GM12878 (cell line): ENCODE measurements around the gene MBNL1. TPM values are rescaled to one million over a fixed set of nuclear protein-coding genes. Genes with fewer than 3 reads are reported as not detected.

Source experiments
- ATAC-seq: fragments of 200-7000 bp; cut with Tn5 transposase; 3 replicates; pipeline ENCODE4 v1.9.1; 2020; ENCODE audit warnings: mild to moderate bottlenecking, moderate library complexity
- BruUV-seq: library from RNA; stranded (reverse); fragments of 400-500 nt; replicated peaks from 2 replicates; lab custom pipeline; 2021; lab: Mats Ljungman, UMichigan
- CTCF ChIA-PET: fragments of 300-600 bp; sonication (Branson Sonifier 250); formaldehyde crosslinking; extraction: SDS; loops from one replicate; lab custom pipeline; 2021; ENCODE audit warnings: inconsistent platforms; lab: Yijun Ruan, JAX
- POLR2A ChIA-PET: fragments of 350-600 bp; formaldehyde crosslinking; extraction: SDS; loops from one replicate; lab custom pipeline; 2021; ENCODE audit warnings: inconsistent platforms; lab: Charles Lee
- RAD21 ChIA-PET: fragments of 300-600 bp; sonication (Branson Sonifier 250); formaldehyde crosslinking; loops from one replicate; lab custom pipeline; 2023; ENCODE audit warnings: antibody characterized with exemption; ENCODE audit not compliant: unreplicated experiment; lab: Charles Lee
- SMC1A ChIA-PET: fragments of 300-600 bp; sonication (Branson Sonifier 250); formaldehyde crosslinking; loops from one replicate; lab custom pipeline; 2023; ENCODE audit not compliant: unreplicated experiment, uncharacterized antibody; lab: Charles Lee
- DNase-seq: peaks from one replicate; pipeline ENCODE4 v3.0.0-alpha.2; 2011; ENCODE audit warnings: low read depth, low spot score
- FAIRE-seq: peaks from 3 replicates; lab custom pipeline; 2011; peaks lifted over from hg19 to GRCh38; lab: Jason Lieb, UNC
- H2AFZ ChIP-seq: 2 replicates; pipeline ENCODE4 v1.6.0; 2011; ENCODE audit warnings: low read depth, low read length, control low read depth; ENCODE audit not compliant: control insufficient read depth
- H3K27ac ChIP-seq: 2 replicates; pipeline ENCODE4 v1.5.1; 2011; ENCODE audit warnings: control low read depth; ENCODE audit not compliant: control insufficient read depth, insufficient read depth
- H3K27me3 ChIP-seq, 2 experiments: replicated peaks in 1 of 2; 2 replicates each; pipeline versions ENCODE4 v1.6.0 to v1.6.1; 2011; ENCODE audit warnings: low read length in 1 of 2; ENCODE audit not compliant: control insufficient read depth in 2 of 2, insufficient read depth in 2 of 2
- H3K36me3 ChIP-seq, 2 experiments: 2 replicates each; pipeline ENCODE4 v1.5.1; 2011; ENCODE audit warnings: low read length in 1 of 2; ENCODE audit not compliant: control insufficient read depth in 2 of 2, insufficient read depth in 2 of 2
- H3K4me1 ChIP-seq: 2 replicates; pipeline ENCODE4 v1.6.1; 2011; ENCODE audit warnings: mild to moderate bottlenecking, low read length, moderate library complexity, mixed read lengths; ENCODE audit not compliant: control insufficient read depth, insufficient read depth
- H3K4me2 ChIP-seq: 2 replicates; pipeline ENCODE4 v1.6.0; 2011; ENCODE audit warnings: control low read depth; ENCODE audit not compliant: control insufficient read depth, insufficient read depth
- H3K4me3 ChIP-seq: fragments of 200-600 bp; sonication (generic); 2 replicates; pipeline ENCODE4 v1.5.1; 2016
- H3K79me2 ChIP-seq: 2 replicates; pipeline ENCODE4 v1.6.0; 2011; ENCODE audit warnings: low read length; ENCODE audit not compliant: control insufficient read depth, insufficient read depth
- H3K9ac ChIP-seq: 2 replicates; pipeline ENCODE4 v1.8.0; 2011; ENCODE audit warnings: low read length, control low read depth, mixed read lengths; ENCODE audit not compliant: control insufficient read depth, insufficient read depth
- H3K9me3 ChIP-seq: replicated peaks from 3 replicates; pipeline ENCODE4 v1.5.1; 2011; ENCODE audit warnings: mild to moderate bottlenecking, low read length; ENCODE audit not compliant: control insufficient read depth, insufficient read depth
- H4K20me1 ChIP-seq: 2 replicates; pipeline ENCODE4 v1.6.0; 2011; ENCODE audit not compliant: control insufficient read depth, insufficient read depth
- KDM1A ChIP-seq: fragments of 200-600 bp; sonication (generic); IDR thresholded peaks from 2 replicates; pipeline ENCODE4 v1.6.1; 2016; ENCODE audit warnings: borderline replicate concordance
- MXI1 ChIP-seq: fragments of 150-350 bp; IDR thresholded peaks from 2 replicates; pipeline ENCODE4 v1.6.1; 2011; ENCODE audit warnings: low read depth, mild to moderate bottlenecking, inconsistent platforms, low read length, improper control_type of control experiment
- POLR2AphosphoS2 ChIP-seq: IDR thresholded peaks from 2 replicates; pipeline ENCODE4 v1.6.1; 2011; ENCODE audit warnings: low read depth, mild to moderate bottlenecking, low read length, improper control_type of control experiment, moderate library complexity
- SPI1 ChIP-seq: IDR thresholded peaks from 2 replicates; pipeline ENCODE4 v1.6.1; 2011; ENCODE audit warnings: low read depth, mild to moderate bottlenecking, low read length, moderate library complexity, borderline replicate concordance; ENCODE audit not compliant: insufficient read depth
- STAT3 ChIP-seq: IDR thresholded peaks from 2 replicates; pipeline ENCODE4 v1.6.1; 2011; ENCODE audit warnings: low read depth, low read length, improper control_type of control experiment
- YY1 ChIP-seq: IDR thresholded peaks from 2 replicates; pipeline ENCODE4 v1.6.1; 2011; ENCODE audit warnings: low read depth, mild to moderate bottlenecking, low read length
- WGBS: methylation state at CpG from one replicate; pipeline ENCODE4 v1.1.6; 2016; ENCODE audit warnings: low lambda C conversion rate; ENCODE audit not compliant: insufficient replicate concordance, insufficient coverage; ENCODE audit errors: missing lambda C conversion rate; 5-methylcytosine and 5-hydroxymethylcytosine counted together
- in situ Hi-C: fragments of 300-500 bp; cut with MboI; formaldehyde crosslinking; loops from 9 replicates; pipeline ENCODE4 v1.14.3; 2018; ENCODE audit warnings: mixed read lengths
- intact Hi-C: fragments of 100-400 bp; cut with micrococcal nuclease; formaldehyde crosslinking; loops from one replicate; pipeline ENCODE4 v1.14.2; 2022; ENCODE audit not compliant: unreplicated experiment
- polyA plus RNA-seq, 11 experiments: library from polyadenylated mRNA; depleted of rRNA in 4 of 11; unstranded in 6 of 11; stranded (reverse) in 5 of 11; fragments of >200 nt; fragmentation: Nextera tagmentation in 4 of 11; fragmentation: Illumina TruSeq in 1 of 11; extraction: Ambion mirVana in 4 of 11; extraction: Trizol in 1 of 11; gene quantifications; 1 replicate in 1 of 11; 2 replicates in 10 of 11; pipeline versions ENCODE4 v1.2.1 to v1.2.3, GENCODE V29; 2011 to 2016; ENCODE audit warnings: inconsistent platforms in 2 of 11, missing spikeins in 2 of 11, low read depth in 1 of 11
- total RNA-seq, 4 experiments: library from RNA; depleted of rRNA in 3 of 4; stranded (reverse); fragments of >200 nt in 3 of 4; fragmentation: Illumina TruSeq in 1 of 4; extraction: Trizol in 1 of 4; gene quantifications; 2 replicates each; pipeline versions ENCODE4 v1.2.1 to v1.2.3, GENCODE V29; 2013 to 2021

Gene MBNL1
- total and polyA plus RNA-seq, 10 of the 15 experiments (the other 5 are each of a cell fraction or from before 2014, with no cell fraction given): 59.6 to 337 (median 143) TPM

GRCh38 chr3:152272771-152273242 lies 4.1 kb downstream of the MBNL1 start:
- FAIRE-seq (no peak), ATAC-seq (peak; percentile 30), DNase-seq (no peak)
- no peaks in the 10 kb centered on the region for H4K20me1 ChIP-seq
- ChIA-PET POLR2A (interaction anchor here (0.5 to 2.6 kb wide), 7 partner anchors 8 to 246 kb away, joined by 3 to 14 read pairs (median 7); no protein-coding TSS in a partner anchor), SMC1A (interaction anchor here (0.6 to 11.1 kb wide), 25 partner anchors 8 to 199 kb away, joined by 3 to 83 read pairs (median 6); no protein-coding TSS in a partner anchor), CTCF (interaction anchor here (0.6 to 3.0 kb wide), 11 partner anchors 9 to 171 kb away, joined by 3 to 11 read pairs (median 3); no protein-coding TSS in a partner anchor), RAD21 (interaction anchor here (0.9 to 6.2 kb wide), 17 partner anchors 9 to 200 kb away, joined by 3 to 53 read pairs (median 5); no protein-coding TSS in a partner anchor)
- in situ Hi-C loops: no loop called here
- H3K4me2 ChIP-seq: peak overlapping the region; percentile 90
- WGBS: 55% methylated on average over 3 of the region's 3 CpGs
- H3K4me3 ChIP-seq: peak overlapping the region; percentile 57
- TF ChIP-seq SPI1 (no peak), KDM1A (no peak), YY1 (peak; percentile 73), STAT3 (0 out of 2 replicates have a peak, but pooled peaks have one; percentile 17), POLR2AphosphoS2 (0 out of 2 replicates have a peak, but pooled peaks have one; percentile 29), MXI1 (peak; percentile 27; the same call in 1 of the 2 replicates)
- H3K9ac ChIP-seq: peak overlapping the region; percentile 99
- H3K27ac ChIP-seq: peak overlapping the region; percentile 90
- H3K79me2 ChIP-seq: peaks cover 98% of the 10 kb centered on the region
- H3K27me3 ChIP-seq: no peaks in the 10 kb centered on the region
- intact Hi-C loops: loop anchor here (5.0 kb wide), 3 partner anchors 169 to 1511 kb away; partner anchors contain the start of gene SIAH2
- no peak overlapping the region for H2AFZ ChIP-seq
- no peaks in the 10 kb centered on the region; the same call in 2 of the 3 replicates for H3K9me3 ChIP-seq
- BruUV-seq: no TSS peak
- 0 out of 4 replicates have a peak, but pooled peaks cover 0 to 3% of the 10 kb centered on the region in 2 experiments for H3K36me3 ChIP-seq
- peaks cover 15% of the 10 kb centered on the region for H3K4me1 ChIP-seq
